Measurements from ENCODE around the gene C9orf43. TPM values are rescaled to one million over a fixed set of nuclear protein-coding genes. Genes with fewer than 3 reads are reported as not detected.

C9orf43 gene
- polyA plus RNA-seq, 2 of the 4 experiments (the other 2 are of a cell fraction), result 0.50 to 1.0 TPM

GRCh38 chr9:113417370-113417769 lies 6.8 kb downstream of the C9orf43 start:
- no peaks in the 10 kb centered on the region for H3K4me1 ChIP-seq
- no peak overlapping the region for H3K4me3 ChIP-seq
- no peak for TF ChIP-seq MYC (IDR thresholded peaks at IDR 0.05; ENCODE audit: borderline replicate concordance, low read length)
- TF ChIP-seq FOSB (CRISPR knock-in tag; IDR thresholded peaks at IDR 0.05), result no peak
- TF ChIP-seq CTCF (IDR thresholded peaks at IDR 0.05), result no peak
- no peak for TF ChIP-seq CBX8 (IDR thresholded peaks at IDR 0.05)
- TF ChIP-seq NFE2L2 (conservative IDR thresholded peaks at IDR 0.05; ENCODE audit: low read length), result no peak
- TF ChIP-seq KDM1A (IDR thresholded peaks at IDR 0.05; ENCODE audit: low read depth), result no peak
- TF ChIP-seq HOXA7 (CRISPR knock-in tag; IDR thresholded peaks at IDR 0.05), result no peak
- TF ChIP-seq EHF (CRISPR knock-in tag; IDR thresholded peaks at IDR 0.05), result no peak
- TF ChIP-seq SREBF2 (IDR thresholded peaks at IDR 0.05), result no peak
- TF ChIP-seq RFX5 (IDR thresholded peaks at IDR 0.05), result no peak
- TF ChIP-seq EP300 (IDR thresholded peaks at IDR 0.05), result no peak
- no peak for TF ChIP-seq EHMT2 (IDR thresholded peaks at IDR 0.05; ENCODE audit: low read depth)
- no peak for TF ChIP-seq MAFK (IDR thresholded peaks at IDR 0.05; ENCODE audit: partially characterized antibody)
- TF ChIP-seq CEBPB (IDR thresholded peaks at IDR 0.05), result no peak
- TF ChIP-seq JUN (IDR thresholded peaks at IDR 0.05), result no peak
- TF ChIP-seq FOXS1 (CRISPR knock-in tag; IDR thresholded peaks at IDR 0.05), result no peak
- no peak for TF ChIP-seq HOXB13 (CRISPR knock-in tag; IDR thresholded peaks at IDR 0.05; ENCODE audit: low read depth)
- TF ChIP-seq NR3C1 (IDR thresholded peaks at IDR 0.05), result no peak
- no peak for TF ChIP-seq HMGXB4 (CRISPR knock-in tag; IDR thresholded peaks at IDR 0.05; ENCODE audit: borderline replicate concordance)
- no peak for DNase-seq (ENCODE audit: low read depth in 1 of 2, low spot score in 1 of 2)
- ChIA-PET POLR2A (no interaction called here), CTCF (interaction anchor here (1.5 to 1.9 kb wide), 2 partner anchors 9 to 28 kb away, joined by 5 to 9 read pairs; no protein-coding TSS in a partner anchor)
- H3K4me2 ChIP-seq, result no peak overlapping the region
- no peaks in the 10 kb centered on the region for H3K9me3 ChIP-seq
- no peak overlapping the region for H3K27ac ChIP-seq
- WGBS (ENCODE audit: missing lambda C conversion rate), result 56% methylated on average over 4 of the region's 4 CpGs
- ATAC-seq, result no peak
- no peak for FAIRE-seq

GRCh38 chr9:113421726-113422125 lies 11.2 kb downstream of the C9orf43 start:
- WGBS (ENCODE audit: missing lambda C conversion rate), result 31% methylated on average over 3 of the region's 3 CpGs
- H3K4me2 ChIP-seq, result no peak overlapping the region
- no peak for TF ChIP-seq FOXS1 (CRISPR knock-in tag; IDR thresholded peaks at IDR 0.05)
- no peak for TF ChIP-seq JUNB (IDR thresholded peaks at IDR 0.05)
- TF ChIP-seq ZFP36 (IDR thresholded peaks at IDR 0.05; ENCODE audit: borderline replicate concordance, partially characterized antibody), result no peak
- TF ChIP-seq POLR2A (IDR thresholded peaks at IDR 0.05; ENCODE audit: low read length), result no peak
- no peak for TF ChIP-seq RFX5 (IDR thresholded peaks at IDR 0.05)
- TF ChIP-seq NR3C1 (IDR thresholded peaks at IDR 0.05), result no peak
- H3K4me1 ChIP-seq, result no peaks in the 10 kb centered on the region
- ChIA-PET CTCF (interaction anchor here (0.8 to 1.0 kb wide), 2 partner anchors 11 to 14 kb away, joined by 3 read pairs; partner anchors contain the start of genes C9orf43 and POLE3), POLR2A (no interaction called here)
- no peak overlapping the region for H3K27ac ChIP-seq
- FAIRE-seq, result no peak
- no peak overlapping the region for H3K4me3 ChIP-seq
- no peaks in the 10 kb centered on the region for H3K9me3 ChIP-seq
- no peak for ATAC-seq
- DNase-seq (ENCODE audit: low read depth in 1 of 2, low spot score in 1 of 2), result no peak

GRCh38 chr9:113425072-113425471 lies 14.5 kb downstream of the C9orf43 start:
- ChIA-PET CTCF (interaction anchor here (0.7 to 2.6 kb wide), 5 partner anchors 21 to 233 kb away, joined by 3 to 8 read pairs (median 8); partner anchors contain the start of genes CDC26 and PRPF4), POLR2A (no interaction called here)
- ATAC-seq, result no peak
- FAIRE-seq, result no peak
- WGBS (ENCODE audit: missing lambda C conversion rate), result 41% methylated on average over 2 of the region's 2 CpGs
- Histone ChIP-seq H3K4me2 (no peak overlapping the region), H3K4me3 (no peak overlapping the region), H3K27ac (no peak overlapping the region), H3K9me3 (no peaks in the 10 kb centered on the region), H3K4me1 (no peaks in the 10 kb centered on the region)
- DNase-seq (ENCODE audit: low read depth in 1 of 2, low spot score in 1 of 2), result no peak
- TF ChIP-seq TP53 (CRISPR knock-in tag; IDR thresholded peaks at IDR 0.05) (no peak), KDM1A (IDR thresholded peaks at IDR 0.05; ENCODE audit: low read depth) (no peak), USF2 (IDR thresholded peaks at IDR 0.05) (no peak), CHD2 (IDR thresholded peaks at IDR 0.05; ENCODE audit: low read length, partially characterized antibody) (no peak), JUN (IDR thresholded peaks at IDR 0.05) (no peak), SREBF2 (IDR thresholded peaks at IDR 0.05) (no peak), EHF (CRISPR knock-in tag; IDR thresholded peaks at IDR 0.05) (no peak), BCL3 (IDR thresholded peaks at IDR 0.05) (no peak), PBX3 (IDR thresholded peaks at IDR 0.05) (no peak), POLR2A (IDR thresholded peaks at IDR 0.05; ENCODE audit: low read length) (no peak), TFCP2L1 (CRISPR knock-in tag; IDR thresholded peaks at IDR 0.05) (no peak), ZC3H11A (IDR thresholded peaks at IDR 0.05) (no peak), E2F6 (IDR thresholded peaks at IDR 0.05; ENCODE audit: borderline replicate concordance, low read depth) (no peak)

All from A549 (cell line).